Measurements from ENCODE around the gene SPON1.
A peak's percentile ranks its signal among the peaks of the same experiment; 100 is the strongest.
"Not testable (repeated sequence)": the region's sequence is repeated elsewhere in the genome, so short reads cannot be mapped to it uniquely, and the experiment has no call there.

Gene SPON1

DNA sequence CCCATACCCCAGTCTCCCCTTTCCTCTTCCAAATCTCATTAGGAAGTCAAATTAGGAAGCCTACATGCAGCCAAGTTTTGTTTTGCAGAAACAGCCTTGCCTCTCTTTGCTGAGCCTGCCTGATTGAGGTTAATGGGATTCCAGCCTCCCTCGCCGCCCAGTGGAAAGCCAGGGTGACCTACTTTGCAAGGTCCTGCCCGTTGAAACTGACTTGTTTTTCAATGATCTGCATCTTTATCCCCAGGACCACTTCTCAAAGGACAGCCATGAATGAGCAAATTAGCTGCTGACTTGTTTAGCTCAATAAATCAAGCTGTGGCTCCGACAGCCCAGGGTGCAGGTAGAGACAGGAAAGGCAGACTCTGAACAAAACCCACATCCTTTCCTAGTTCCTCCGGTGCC is 286.1 kb downstream of the SPON1 start:
- no peak for DNase-seq (ENCODE audit: low spot score)

DNA sequence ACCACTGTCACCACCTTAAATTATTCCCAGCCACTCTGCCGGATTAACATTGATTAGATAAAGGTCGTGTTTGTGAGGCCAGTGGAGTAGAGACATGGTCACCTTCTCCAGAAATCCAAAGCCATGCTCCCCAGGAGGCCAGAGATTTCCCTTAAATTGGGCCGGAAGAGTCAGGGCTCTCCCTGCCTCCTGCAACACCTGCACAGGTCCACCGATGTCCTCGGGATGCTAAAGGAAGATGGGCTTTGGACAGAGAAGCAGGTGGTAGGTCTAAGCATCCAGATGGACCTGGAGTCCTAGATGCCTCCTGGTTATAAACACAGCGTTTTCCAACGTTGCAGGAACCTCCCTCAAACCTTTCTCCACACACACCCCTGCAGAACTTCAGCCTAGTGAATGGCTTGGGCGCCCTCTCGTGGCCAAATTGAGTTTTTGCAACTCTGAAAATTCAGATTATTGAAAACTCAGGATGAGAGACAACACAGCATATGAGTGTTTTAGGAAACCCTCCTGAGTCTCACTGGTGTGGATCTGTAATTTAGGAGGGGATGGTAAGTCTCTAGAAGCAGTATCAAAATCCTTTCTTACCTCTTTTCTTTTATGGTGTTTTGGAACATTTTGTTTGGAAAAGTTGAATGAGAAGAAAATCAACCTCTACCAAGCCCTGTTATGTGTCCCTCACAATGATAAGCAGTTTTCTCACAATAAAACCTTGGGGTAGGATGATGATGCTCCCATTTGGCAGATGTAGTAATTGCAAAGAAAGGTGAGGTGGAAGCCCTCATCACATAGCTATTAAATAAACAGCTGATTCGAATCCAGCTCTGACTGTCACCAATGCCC is 286.8 kb downstream of the SPON1 start:
- peak; percentile 57 for DNase-seq (ENCODE audit: low spot score)

DNA sequence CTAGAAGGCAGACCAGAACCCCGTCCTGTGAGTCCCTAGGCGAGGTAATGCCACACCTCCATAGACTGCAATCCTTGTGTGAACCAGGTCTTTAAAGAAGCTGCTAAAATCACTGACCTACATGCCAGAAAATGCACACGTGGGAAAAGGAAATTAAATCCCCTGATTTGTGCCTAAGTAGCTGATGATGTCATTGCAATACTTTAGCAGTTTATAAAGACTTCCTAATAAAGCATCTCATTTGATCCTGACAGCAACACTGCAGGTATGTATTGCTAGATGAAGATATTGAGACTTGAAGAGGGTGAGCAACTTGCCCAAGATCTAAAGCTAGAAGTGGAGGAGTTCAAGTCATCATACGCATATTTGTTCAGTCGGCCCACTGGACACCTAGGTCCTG is 289.2 kb downstream of the SPON1 start:
- DNase-seq (ENCODE audit: low spot score), result no peak

DNA sequence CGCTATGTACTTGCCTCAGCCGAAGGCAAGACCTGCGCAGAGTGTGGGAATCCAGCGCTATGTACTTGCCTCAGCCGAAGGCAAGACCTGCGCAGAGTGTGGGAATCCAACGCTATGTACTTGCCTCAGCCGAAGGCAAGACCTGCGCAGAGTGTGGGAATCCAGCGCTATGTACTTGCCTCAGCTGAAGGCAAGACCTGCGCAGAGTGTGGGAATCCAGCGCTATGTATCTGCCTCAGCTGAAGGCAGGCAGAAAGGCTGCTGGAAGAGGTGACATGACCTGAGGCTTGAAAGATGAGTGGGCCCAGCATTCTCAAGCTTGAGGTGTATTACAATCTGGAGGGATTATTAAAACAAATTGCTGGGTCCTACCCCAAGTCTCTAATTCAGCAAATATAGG is 290.0 kb downstream of the SPON1 start:
- DNase-seq (ENCODE audit: low spot score), result not testable (repeated sequence)

DNA sequence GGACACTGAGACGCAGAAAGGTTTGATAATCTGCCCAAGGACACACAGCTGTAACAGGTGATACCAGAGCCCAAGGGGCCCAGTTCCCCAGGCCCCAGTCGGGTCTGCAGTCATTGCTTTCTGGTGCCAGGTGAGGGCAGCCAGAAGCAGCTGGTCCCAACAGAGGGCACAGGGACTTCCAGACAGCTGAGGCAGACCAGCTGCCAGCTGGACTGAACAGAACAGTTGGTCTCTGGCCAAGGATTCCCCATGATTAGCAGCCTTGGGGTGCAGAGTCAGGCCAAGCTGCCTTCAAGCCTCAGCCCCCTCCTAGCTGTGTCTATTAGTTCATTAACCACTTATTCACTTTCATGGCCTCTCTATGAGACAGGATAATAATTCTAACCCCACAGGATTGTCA is 290.9 kb downstream of the SPON1 start:
- no peak for DNase-seq (ENCODE audit: low spot score)

DNA sequence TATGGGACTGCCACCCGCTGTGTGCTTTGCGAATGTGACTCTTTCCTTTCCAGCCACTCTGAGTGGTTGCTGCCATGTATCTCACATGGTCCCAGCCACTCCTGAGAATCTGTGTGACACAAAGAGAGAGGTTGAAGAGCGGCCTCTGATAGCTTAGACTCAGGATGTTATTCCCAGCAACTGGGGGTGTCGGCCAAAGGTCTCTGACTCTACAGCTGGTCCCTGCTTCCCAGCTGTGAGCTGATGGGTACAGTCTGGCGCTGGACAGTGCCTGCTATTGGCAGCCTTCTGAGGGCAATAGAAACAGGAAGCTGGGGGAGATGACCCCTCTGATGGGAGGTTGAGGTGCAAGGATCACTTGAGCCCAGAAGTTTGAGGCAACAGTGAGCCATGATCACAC is 291.3 kb downstream of the SPON1 start:
- no peak for DNase-seq (ENCODE audit: low spot score)

DNA sequence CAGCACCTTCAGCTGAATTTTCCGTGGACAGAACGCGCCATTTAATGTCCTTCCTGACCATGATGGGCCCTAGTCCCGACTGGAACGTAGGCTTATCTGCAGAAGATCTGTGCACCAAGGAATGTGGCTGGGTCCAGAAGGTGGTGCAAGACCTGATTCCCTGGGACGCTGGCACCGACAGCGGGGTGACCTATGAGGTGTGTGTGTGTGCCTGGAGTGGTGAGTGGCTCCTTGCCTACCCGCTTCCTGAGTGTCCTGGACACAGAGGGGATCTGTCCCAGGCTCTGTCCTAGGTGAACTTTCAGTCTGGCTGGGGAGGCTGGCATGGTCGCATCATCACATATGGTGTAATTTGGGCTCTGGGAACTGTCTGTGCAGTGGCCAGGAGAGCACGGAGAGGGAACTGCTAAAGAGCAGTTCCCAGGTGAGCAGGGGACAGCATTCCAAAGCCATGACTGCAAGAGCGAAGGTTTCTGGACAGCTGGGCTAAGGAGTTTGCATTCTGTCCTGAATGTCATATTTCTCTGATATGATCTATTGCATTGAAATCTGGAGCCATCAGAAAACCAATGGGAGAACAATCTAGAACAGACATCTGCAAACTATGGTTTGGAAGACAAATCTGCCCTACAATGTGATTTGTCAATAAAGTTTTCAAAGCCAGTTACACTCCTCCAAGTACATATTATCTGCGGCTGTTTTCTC is 292.2 kb downstream of the SPON1 start:
- DNase-seq (ENCODE audit: low spot score), result no peak

DNA sequence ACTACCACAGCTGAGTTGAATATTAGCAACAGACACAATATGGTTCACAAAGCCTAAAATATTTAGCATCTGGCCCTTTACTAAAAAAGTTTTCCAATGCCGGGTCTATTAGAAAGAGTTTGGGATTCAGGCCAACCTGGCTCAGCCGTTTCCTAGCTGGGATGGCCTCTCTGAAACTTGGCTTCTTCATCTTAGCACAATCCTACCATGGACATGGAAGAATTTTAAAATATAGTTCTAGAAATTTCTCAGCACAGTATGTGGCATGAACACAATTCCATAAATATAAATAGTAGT is 292.7 kb downstream of the SPON1 start:
- no peak for DNase-seq (ENCODE audit: low spot score)

DNA sequence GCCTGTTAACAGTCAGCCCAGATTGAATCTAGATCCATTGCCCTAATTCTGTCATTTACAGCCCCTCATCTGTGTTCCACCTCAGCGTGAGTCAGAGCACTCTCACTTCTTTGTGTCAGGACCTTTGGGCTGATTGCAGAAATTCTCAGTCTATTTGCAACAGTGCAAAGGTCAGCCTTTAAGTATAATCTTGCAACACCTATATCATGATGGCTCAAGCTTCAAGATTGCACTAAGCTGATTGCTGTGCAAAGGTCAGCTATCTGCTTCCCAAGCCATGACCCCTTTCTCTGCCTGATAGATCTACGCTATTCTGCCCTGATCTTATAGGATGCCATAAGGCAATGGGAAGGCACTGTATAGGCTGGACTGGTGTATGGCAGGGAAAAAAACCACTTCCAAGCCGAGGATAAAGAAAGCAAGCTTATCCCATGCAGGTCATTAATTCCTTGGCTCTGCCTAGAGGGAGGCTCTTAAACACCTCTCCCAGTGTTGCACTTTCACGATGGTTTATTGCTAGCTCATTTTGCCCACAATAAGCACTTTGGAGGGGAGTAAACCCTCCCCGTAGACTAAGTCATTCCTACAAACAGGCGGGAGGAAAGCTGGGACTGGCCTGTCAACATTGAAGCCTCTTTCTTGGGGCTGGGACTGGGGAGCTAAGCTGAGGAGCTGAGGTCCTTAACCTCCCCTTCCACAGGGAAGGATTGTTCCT is 295.9 kb downstream of the SPON1 start:
- DNase-seq (ENCODE audit: low spot score), result no peak

DNA sequence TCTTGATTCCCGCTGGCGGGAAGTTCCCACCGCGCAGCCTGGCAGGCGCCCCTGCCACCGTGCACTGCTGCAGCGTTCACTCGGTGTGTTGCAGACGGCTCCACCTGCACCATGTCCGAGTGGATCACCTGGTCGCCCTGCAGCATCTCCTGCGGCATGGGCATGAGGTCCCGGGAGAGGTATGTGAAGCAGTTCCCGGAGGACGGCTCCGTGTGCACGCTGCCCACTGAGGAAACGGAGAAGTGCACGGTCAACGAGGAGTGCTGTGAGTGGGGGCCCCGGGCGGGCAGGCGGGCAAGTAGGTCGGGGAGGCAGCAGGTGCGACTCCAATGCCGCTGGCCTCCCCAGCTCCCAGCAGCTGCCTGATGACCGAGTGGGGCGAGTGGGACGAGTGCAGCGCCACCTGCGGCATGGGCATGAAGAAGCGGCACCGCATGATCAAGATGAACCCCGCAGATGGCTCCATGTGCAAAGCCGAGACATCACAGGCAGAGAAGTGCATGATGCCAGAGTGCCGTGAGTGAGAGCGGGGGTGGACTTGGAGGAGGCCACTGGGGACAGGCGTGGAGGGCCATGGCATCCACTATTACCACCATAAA is 296.8 kb downstream of the SPON1 start:
- no peak for DNase-seq (ENCODE audit: low spot score)

DNA sequence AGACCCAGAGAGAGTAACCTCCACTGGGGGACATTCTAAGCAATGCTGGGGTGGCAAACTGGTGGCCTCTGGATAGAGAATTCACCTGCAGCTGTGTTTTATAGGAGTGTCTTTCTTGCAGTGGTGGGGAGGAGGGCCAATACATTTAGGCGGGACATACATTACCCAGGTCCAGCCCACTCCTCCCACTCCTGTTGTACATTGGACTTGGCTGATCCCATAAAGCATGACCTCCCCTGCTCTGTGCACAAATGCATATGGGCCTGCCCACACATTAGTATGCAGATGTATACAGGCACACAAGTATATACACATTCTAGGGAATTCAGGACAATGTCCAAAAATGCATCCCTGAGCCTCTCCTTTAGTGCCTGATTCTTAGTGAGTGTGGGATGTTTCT is 297.4 kb downstream of the SPON1 start:
- DNase-seq (ENCODE audit: low spot score), result no peak

DNA sequence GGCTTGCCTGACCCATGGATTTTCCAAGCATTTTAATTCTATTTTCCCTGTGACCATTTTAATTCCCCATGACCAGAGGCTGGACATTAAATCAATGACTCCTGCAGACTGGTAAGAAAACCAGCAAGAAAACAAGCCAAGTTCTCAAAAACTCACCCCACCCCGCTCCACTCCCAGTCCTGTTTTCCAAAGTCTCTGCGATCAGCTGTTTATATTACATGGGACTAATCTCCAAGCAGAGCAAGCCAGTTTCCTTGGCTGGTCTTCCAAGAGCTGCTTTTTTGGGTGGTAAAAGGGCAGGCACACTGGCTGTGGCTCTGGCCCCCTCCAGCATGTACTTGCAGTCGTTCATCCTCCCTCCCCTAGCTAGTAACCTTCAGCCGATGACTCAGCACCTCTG is 298.5 kb downstream of the SPON1 start:
- no peak for DNase-seq (ENCODE audit: low spot score)

DNA sequence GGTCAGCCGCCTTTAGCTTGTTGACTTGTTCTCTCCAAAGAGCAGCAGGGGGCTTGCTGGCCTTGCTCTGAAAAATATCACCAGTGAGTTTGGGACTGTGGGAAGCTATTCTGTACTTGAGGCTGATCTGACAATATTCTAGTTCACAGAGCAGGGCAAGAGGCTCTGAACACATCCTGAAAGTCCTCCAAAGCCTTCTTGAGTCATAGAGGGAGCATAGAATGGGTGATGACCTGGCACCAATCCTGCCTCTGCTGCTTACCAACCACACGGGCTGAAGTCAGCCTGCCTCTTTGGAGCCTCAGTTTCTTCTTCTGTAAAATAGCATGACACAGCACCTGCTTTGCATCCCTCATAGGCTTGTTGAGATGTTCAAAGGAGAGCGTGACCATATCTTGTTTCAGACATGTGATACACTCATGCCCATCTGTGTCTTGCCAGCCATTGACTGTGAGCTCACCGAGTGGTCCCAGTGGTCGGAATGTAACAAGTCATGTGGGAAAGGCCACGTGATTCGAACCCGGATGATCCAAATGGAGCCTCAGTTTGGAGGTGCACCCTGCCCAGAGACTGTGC is 299.8 kb downstream of the SPON1 start:
- no peak for DNase-seq (ENCODE audit: low spot score)

DNA sequence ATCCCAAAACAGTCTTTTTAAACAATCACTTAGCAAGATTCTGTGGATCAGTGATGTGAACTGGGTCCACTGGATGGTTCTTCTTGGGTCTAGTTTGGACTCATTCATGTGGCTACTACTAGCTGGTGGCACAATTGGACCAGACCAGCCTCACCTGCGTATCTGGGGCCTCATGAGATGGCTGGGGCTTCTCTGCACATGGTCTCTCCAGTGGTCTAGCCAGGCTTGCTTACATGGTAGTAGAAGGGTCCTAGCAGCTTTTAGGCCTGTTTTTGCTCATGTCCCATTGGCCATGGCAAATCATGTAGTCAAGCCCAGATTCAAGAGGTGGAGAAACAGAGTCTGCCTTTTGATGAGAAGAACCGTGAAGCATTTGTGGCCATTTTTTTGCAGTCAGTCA is 302.4 kb downstream of the SPON1 start:
- DNase-seq (ENCODE audit: low spot score), result no peak

DNA sequence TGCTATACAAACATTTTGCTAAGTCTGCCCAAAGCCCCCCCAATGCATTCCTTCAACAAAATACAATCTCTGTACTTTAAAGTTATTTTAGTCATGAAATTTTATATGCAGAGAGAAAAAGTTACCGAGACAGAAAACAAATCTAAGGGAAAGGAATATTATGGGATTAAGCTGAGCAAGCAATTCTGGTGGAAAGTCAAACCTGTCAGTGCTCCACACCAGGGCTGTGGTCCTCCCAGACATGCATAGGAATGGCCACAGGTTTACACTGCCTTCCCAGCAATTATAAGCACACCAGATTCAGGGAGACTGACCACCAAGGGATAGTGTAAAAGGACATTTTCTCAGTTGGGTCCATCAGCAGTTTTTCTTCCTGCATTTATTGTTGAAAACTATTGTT is 304.1 kb downstream of the SPON1 start:
- no peak for DNase-seq (ENCODE audit: low spot score)

DNA sequence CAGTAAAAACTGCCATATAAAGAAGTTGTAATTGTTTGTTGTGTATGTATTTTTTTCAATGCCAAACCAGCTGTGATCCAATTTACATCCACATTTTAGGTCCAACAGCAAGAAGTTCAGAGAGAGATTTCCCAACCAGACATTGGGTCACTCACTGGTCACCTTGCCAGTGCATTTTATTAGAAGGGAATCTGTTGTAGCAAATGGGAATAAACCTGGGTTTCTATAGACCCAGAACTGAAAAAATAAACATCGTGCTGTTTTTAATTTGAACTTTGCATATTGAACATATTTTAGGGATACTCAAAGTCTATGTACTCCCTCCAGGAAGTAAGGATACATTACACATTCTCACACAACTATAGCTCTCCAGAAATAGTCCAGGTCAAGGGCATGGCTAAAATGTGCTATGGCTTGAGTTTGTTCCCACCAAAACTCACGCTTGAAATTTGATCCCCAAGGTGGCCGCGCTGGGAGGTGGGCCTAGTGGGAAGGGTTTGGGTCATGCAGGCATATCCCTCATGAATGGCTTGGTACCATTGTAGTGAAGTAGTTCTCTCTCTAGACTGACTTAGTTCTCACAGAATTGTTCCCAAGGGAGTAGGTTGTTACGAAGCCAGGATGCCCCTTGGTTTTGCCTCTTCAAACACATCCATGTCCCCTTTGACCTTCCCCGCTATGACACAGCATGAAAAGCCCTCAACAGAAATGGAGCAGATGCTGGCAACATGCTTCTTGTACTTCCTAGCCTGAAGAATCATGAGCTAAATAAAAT is 305.5 kb downstream of the SPON1 start:
- DNase-seq (ENCODE audit: low spot score), result no peak

DNA sequence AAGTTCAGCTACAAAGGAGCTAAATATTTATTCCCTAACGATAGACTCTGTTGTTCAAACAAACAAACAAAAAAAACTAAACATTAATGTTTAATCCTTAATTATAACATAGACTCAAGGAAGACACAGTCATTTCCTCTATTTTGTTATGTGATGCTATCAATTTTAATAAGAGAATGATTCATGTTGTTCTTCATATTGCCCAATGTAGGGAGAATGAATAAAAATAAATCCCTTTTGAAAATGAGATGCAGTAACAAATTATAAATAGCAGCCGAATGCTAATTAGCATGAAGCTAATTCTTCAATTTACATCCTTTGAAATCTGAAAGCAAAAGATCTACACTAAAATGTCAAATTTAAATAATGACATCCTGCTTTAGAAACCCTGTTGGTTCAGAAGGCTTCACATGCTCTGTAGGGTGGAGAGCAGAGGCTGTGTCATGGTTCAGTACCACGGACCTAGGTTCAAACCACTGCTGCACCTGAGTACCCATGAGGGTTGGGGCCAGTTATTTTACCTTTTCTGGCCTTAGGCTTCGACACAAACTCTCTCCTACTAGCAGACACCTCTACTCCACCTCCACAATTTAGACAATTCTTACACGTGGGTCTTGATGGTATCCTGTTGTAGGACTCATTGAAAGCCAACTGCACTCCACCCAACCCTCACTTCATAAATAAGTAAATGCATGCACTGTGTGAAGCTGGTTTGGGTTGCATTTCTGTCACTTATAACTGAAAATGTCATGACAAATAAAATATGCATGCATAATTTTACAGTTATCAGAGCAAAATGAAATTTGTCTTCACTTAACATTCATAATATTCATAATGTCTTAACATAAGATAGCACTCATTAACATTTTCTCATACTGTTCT is 307.4 kb downstream of the SPON1 start:
- no peak for DNase-seq (ENCODE audit: low spot score)

DNA sequence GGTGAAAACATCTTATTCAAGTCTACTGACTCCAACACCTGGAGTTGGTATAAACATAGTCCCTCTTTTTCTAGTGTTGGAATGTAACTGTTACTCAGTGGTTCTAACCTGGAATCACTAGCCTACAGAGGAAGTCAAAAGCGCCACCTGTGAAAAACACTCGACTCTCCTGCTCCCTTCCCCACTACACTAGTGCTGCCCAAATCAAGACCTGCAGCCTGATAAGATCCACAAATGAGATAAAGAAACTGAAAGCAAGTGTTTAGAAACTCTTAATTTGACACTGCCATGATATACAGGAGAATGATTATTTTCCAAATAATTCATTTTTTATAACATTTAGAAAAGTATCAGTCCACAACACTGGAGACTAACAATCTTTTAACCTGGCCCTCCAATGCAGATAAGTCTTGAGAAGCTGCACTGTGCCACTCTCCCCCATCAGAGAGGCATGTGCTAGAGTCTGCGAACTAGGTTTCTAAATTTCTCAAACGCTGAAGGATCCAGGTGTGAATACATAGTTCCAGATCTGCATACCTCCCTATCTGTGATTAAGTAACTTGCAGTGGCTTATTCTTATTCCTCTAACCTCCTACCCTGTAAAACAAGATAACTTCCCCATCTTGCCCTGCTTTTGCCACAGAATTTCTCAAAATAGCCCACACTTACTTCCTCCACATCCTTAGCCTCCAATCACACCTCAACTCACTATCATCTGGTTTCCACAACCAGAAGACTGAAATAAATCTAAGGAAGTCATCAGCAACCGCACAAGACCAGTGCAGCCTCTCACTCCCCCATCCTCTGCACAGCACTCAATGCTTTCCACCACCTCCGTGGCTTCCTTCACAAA is 308.4 kb downstream of the SPON1 start:
- no peak for DNase-seq (ENCODE audit: low spot score)

DNA sequence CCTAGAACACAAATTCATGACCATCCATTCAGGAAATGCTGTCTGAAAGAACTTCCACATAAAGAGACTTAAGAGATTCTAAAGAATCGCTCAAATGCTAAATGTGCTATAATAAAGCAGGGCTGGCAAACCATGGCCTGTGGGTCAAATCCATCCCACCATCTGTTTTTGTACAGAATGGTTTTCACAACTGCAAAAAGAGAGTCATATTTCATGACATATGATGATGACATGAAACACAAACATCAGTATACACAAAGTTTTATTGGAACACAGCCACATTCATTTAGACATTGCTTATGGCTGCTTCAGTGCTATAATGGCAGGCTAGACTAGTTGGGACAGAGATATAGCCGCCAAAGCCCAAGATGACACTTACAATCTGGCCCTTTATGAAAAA is 311.4 kb downstream of the SPON1 start:
- DNase-seq (ENCODE audit: low spot score), result no peak

DNA sequence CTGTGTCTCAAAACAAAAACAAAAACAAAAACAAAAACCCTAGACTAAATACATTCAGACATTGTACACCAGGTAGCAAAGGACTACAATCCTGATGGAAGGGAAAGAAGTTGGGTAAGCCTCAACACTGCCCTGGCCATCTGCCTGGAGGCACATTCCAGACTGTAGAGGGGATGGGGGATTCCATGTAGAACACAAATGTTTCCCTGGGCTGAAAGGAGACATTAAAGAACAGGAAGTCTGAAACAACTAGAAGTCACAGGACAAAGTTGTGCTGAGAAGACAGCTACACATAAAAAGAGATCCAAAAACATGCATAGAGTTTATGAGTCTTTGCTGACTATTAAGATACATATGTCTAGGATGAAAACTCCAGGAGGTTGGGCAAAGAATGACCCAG is 312.6 kb downstream of the SPON1 start:
- no peak for DNase-seq (ENCODE audit: low spot score)

Data from hematopoietic multipotent progenitor cell treated with erythropoietin and hydrocortisone succinate and interleukin-3 and kit ligand, for 15 days (in vitro differentiated cells).